Measurements from ENCODE around the gene TSPAN2.

- TF ChIP-seq, protein P1, sequence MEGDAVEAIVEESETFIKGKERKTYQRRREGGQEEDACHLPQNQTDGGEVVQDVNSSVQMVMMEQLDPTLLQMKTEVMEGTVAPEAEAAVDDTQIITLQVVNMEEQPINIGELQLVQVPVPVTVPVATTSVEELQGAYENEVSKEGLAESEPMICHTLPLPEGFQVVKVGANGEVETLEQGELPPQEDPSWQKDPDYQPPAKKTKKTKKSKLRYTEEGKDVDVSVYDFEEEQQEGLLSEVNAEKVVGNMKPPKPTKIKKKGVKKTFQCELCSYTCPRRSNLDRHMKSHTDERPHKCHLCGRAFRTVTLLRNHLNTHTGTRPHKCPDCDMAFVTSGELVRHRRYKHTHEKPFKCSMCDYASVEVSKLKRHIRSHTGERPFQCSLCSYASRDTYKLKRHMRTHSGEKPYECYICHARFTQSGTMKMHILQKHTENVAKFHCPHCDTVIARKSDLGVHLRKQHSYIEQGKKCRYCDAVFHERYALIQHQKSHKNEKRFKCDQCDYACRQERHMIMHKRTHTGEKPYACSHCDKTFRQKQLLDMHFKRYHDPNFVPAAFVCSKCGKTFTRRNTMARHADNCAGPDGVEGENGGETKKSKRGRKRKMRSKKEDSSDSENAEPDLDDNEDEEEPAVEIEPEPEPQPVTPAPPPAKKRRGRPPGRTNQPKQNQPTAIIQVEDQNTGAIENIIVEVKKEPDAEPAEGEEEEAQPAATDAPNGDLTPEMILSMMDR (IDR thresholded peaks at IDR 0.05) = no peak
- no peak for TF ChIP-seq POLR2A (IDR thresholded peaks at IDR 0.05)
Observed at GRCh38 chr1:115012434-115012833, 76.9 kb downstream of the TSPAN2 start.

Measured in Peyer's patch (tissue), 4 donors.